HepG2 (cell line): ENCODE measurements around the gene TAC3. TPM values are rescaled to one million over a fixed set of nuclear protein-coding genes. Genes with fewer than 3 reads are reported as not detected.

Source experiments
- BRD4 ChIP-seq: sonication (generic); formaldehyde crosslinking; IDR thresholded peaks from 2 replicates; pipeline ENCODE4 v1.4.0; 2020; ENCODE audit warnings: missing genetic modification reagents
- EED ChIP-seq: sonication (generic); formaldehyde crosslinking; IDR thresholded peaks from 2 replicates; pipeline ENCODE4 v1.5.0; 2020; ENCODE audit warnings: mild to moderate bottlenecking, missing genetic modification reagents
- GLI4 ChIP-seq: sonication (generic); formaldehyde crosslinking; IDR thresholded peaks from 2 replicates; pipeline ENCODE4 v1.5.1; 2020; ENCODE audit warnings: missing genetic modification reagents, mild to moderate bottlenecking, moderate library complexity, borderline replicate concordance
- KDM2A ChIP-seq: sonication (generic); formaldehyde crosslinking; IDR thresholded peaks from 2 replicates; pipeline ENCODE4 v1.4.0; 2020; ENCODE audit warnings: low read depth, missing genetic modification reagents, borderline replicate concordance
- KDM5B ChIP-seq: sonication (generic); formaldehyde crosslinking; IDR thresholded peaks from 2 replicates; pipeline ENCODE4 v1.4.0; 2020; ENCODE audit warnings: missing genetic modification reagents, mild to moderate bottlenecking, borderline replicate concordance
- SRY ChIP-seq: sonication (generic); formaldehyde crosslinking; IDR thresholded peaks from 2 replicates; pipeline ENCODE4 v1.8.0; 2022; ENCODE audit warnings: mild to moderate bottlenecking, missing genetic modification reagents
- polyA plus RNA-seq, 8 experiments: library from polyadenylated mRNA; depleted of rRNA in 3 of 8; stranded (reverse) in 7 of 8; unstranded in 1 of 8; fragments of >200 nt; fragmentation: Illumina TruSeq in 4 of 8; extraction: Trizol in 4 of 8; gene quantifications; 2 replicates each; pipeline versions ENCODE4 v1.2.1 to v1.2.3, GENCODE V29; 2011 to 2016; ENCODE audit warnings: low read depth in 4 of 8, missing spikeins in 1 of 8, mixed read lengths in 1 of 8; ENCODE audit not compliant: insufficient read depth in 1 of 8
- total RNA-seq, 5 experiments: library from RNA; depleted of rRNA; stranded (reverse); fragments of >200 nt; fragmentation: Illumina TruSeq; extraction: Trizol; gene quantifications; 2 replicates each; pipeline ENCODE4 v1.2.3, GENCODE V29; 2016; ENCODE audit warnings: low read depth in 1 of 5
- TF ChIP-seq, protein P1 (sequence below): sonication (generic); formaldehyde crosslinking; IDR thresholded peaks from 2 replicates; pipeline ENCODE4 v1.9.0; 2022; ENCODE audit warnings: missing genetic modification reagents, mild to moderate bottlenecking, borderline replicate concordance
- TF ChIP-seq, protein P2 (sequence below): sonication (generic); formaldehyde crosslinking; IDR thresholded peaks from 2 replicates; pipeline ENCODE4 v1.5.0; 2020; ENCODE audit warnings: mild to moderate bottlenecking, missing genetic modification reagents, borderline replicate concordance
- TF ChIP-seq, protein P3 (sequence below): IDR thresholded peaks from 2 replicates; pipeline ENCODE4 v1.6.1; 2012; ENCODE audit warnings: low read length, improper control_type of control experiment

TAC3 gene
- total and polyA plus RNA-seq, 2 of the 13 experiments (the other 11 are each of a cell fraction or from before 2014, with no cell fraction given), result 0.13 to 0.15 TPM

DNA sequence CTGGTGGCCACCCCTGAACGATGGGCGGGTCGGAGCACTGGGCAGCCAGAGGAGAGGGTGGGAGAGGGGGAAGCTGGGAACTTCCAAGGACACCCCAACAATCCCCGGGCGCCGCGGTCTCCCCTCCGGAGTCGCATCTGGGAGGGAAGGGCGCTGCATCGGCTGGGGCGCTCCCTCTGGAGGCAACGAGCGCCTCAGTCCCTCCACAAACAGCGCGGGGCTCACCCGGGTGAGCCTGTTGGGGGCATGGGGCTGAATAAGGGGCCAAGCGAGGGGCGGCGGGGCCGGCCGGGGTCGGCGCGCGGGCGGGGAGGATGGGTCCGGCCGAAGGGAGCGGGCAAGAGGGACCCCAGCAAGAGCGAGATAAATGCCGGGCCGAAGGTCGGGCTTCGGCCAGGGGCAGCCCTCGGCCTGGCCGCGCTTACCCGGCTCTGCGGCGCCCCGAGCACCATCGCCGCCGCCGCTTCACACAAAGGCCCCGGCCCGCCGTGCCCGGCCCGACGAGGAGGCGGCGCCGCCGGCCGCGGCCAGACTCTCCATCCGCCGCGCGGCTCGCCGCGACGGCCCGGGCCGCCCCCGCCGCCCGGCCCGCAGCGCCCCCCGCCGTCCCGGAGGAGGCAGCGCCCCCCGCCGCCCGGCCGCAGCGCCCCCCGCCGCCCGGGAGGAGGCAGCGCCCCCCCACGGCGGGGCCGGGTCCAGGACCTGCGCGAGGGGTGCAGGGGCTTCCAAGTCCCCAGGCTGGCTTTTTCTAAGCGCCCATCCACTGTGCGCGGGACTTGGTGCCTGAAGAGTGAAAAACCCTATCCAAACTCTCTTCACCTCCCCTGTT lies 10.1 kb downstream of the TAC3 start, which contains the start of gene ZBTB39 (continued):
- TF ChIP-seq KDM5B (CRISPR knock-in tag), result peak; percentile 43; the same call in 1 of the 2 replicates
- TF ChIP-seq, protein P1, sequence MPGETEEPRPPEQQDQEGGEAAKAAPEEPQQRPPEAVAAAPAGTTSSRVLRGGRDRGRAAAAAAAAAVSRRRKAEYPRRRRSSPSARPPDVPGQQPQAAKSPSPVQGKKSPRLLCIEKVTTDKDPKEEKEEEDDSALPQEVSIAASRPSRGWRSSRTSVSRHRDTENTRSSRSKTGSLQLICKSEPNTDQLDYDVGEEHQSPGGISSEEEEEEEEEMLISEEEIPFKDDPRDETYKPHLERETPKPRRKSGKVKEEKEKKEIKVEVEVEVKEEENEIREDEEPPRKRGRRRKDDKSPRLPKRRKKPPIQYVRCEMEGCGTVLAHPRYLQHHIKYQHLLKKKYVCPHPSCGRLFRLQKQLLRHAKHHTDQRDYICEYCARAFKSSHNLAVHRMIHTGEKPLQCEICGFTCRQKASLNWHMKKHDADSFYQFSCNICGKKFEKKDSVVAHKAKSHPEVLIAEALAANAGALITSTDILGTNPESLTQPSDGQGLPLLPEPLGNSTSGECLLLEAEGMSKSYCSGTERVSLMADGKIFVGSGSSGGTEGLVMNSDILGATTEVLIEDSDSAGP, result no peak
- no peak; the same call in 1 of the 2 replicates for TF ChIP-seq KDM2A (CRISPR knock-in tag)
- TF ChIP-seq, protein P2, sequence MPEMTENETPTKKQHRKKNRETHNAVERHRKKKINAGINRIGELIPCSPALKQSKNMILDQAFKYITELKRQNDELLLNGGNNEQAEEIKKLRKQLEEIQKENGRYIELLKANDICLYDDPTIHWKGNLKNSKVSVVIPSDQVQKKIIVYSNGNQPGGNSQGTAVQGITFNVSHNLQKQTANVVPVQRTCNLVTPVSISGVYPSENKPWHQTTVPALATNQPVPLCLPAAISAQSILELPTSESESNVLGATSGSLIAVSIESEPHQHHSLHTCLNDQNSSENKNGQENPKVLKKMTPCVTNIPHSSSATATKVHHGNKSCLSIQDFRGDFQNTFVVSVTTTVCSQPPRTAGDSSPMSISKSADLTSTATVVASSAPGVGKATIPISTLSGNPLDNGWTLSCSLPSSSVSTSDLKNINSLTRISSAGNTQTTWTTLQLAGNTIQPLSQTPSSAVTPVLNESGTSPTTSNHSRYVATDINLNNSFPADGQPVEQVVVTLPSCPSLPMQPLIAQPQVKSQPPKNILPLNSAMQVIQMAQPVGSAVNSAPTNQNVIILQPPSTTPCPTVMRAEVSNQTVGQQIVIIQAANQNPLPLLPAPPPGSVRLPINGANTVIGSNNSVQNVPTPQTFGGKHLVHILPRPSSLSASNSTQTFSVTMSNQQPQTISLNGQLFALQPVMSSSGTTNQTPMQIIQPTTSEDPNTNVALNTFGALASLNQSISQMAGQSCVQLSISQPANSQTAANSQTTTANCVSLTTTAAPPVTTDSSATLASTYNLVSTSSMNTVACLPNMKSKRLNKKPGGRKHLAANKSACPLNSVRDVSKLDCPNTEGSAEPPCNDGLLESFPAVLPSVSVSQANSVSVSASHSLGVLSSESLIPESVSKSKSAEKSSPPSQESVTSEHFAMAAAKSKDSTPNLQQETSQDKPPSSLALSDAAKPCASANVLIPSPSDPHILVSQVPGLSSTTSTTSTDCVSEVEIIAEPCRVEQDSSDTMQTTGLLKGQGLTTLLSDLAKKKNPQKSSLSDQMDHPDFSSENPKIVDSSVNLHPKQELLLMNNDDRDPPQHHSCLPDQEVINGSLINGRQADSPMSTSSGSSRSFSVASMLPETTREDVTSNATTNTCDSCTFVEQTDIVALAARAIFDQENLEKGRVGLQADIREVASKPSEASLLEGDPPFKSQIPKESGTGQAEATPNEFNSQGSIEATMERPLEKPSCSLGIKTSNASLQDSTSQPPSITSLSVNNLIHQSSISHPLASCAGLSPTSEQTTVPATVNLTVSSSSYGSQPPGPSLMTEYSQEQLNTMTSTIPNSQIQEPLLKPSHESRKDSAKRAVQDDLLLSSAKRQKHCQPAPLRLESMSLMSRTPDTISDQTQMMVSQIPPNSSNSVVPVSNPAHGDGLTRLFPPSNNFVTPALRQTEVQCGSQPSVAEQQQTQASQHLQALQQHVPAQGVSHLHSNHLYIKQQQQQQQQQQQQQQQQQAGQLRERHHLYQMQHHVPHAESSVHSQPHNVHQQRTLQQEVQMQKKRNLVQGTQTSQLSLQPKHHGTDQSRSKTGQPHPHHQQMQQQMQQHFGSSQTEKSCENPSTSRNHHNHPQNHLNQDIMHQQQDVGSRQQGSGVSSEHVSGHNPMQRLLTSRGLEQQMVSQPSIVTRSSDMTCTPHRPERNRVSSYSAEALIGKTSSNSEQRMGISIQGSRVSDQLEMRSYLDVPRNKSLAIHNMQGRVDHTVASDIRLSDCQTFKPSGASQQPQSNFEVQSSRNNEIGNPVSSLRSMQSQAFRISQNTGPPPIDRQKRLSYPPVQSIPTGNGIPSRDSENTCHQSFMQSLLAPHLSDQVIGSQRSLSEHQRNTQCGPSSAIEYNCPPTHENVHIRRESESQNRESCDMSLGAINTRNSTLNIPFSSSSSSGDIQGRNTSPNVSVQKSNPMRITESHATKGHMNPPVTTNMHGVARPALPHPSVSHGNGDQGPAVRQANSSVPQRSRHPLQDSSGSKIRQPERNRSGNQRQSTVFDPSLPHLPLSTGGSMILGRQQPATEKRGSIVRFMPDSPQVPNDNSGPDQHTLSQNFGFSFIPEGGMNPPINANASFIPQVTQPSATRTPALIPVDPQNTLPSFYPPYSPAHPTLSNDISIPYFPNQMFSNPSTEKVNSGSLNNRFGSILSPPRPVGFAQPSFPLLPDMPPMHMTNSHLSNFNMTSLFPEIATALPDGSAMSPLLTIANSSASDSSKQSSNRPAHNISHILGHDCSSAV (CRISPR knock-in tag), result no peak
- TF ChIP-seq EED (CRISPR knock-in tag), result no peak
- TF ChIP-seq BRD4 (CRISPR knock-in tag), result no peak
- TF ChIP-seq, protein P3, sequence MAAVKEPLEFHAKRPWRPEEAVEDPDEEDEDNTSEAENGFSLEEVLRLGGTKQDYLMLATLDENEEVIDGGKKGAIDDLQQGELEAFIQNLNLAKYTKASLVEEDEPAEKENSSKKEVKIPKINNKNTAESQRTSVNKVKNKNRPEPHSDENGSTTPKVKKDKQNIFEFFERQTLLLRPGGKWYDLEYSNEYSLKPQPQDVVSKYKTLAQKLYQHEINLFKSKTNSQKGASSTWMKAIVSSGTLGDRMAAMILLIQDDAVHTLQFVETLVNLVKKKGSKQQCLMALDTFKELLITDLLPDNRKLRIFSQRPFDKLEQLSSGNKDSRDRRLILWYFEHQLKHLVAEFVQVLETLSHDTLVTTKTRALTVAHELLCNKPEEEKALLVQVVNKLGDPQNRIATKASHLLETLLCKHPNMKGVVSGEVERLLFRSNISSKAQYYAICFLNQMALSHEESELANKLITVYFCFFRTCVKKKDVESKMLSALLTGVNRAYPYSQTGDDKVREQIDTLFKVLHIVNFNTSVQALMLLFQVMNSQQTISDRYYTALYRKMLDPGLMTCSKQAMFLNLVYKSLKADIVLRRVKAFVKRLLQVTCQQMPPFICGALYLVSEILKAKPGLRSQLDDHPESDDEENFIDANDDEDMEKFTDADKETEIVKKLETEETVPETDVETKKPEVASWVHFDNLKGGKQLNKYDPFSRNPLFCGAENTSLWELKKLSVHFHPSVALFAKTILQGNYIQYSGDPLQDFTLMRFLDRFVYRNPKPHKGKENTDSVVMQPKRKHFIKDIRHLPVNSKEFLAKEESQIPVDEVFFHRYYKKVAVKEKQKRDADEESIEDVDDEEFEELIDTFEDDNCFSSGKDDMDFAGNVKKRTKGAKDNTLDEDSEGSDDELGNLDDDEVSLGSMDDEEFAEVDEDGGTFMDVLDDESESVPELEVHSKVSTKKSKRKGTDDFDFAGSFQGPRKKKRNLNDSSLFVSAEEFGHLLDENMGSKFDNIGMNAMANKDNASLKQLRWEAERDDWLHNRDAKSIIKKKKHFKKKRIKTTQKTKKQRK, result no peak
- no peak; the same call in 1 of the 2 replicates for TF ChIP-seq SRY (CRISPR knock-in tag)
- TF ChIP-seq GLI4 (CRISPR knock-in tag), result 0 out of 2 replicates have a peak, but pooled peaks have one; percentile 18
